ENCODE results near the gene LAMP5.

Gene LAMP5

DNA sequence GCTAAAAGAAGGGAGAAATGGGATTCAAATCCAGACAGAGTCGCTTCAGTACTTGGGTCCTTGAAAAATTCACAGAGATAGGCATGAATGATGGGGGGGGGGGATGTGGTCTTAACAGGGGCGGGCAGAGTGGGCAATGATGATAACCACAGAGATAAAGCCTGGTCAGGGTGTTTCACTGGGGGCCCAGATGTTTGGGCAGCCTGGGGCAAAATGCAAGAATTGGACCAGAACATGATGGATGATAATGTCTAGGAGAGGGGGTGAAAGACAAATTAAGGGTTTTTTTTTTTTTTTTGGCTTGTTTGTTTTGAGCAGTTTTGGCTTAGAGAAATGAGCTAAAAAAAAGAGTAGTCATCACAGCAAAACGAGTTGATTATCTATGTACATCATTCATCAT, 57.4 kb downstream of the LAMP5 start:
- TF ChIP-seq NFRKB (IDR thresholded peaks at IDR 0.05), result no peak
- no peak for TF ChIP-seq FOXM1 (IDR thresholded peaks at IDR 0.05; ENCODE audit: borderline replicate concordance)
- TF ChIP-seq SP1 (IDR thresholded peaks at IDR 0.05), result no peak
- no peak for TF ChIP-seq ARNT (IDR thresholded peaks at IDR 0.05)
- no peak for TF ChIP-seq LEF1 (IDR thresholded peaks at IDR 0.05; ENCODE audit: borderline replicate concordance)
- no peak for TF ChIP-seq TARDBP (IDR thresholded peaks at IDR 0.05)
- no peak for TF ChIP-seq HDGF (IDR thresholded peaks at IDR 0.05; ENCODE audit: borderline replicate concordance)
- TF ChIP-seq ZNF384 (IDR thresholded peaks at IDR 0.05), result no peak
- no peak for TF ChIP-seq L3MBTL2 (conservative IDR thresholded peaks at IDR 0.05)
- no peak for TF ChIP-seq CTBP1 (IDR thresholded peaks at IDR 0.05; ENCODE audit: borderline replicate concordance)
- TF ChIP-seq, protein P1, sequence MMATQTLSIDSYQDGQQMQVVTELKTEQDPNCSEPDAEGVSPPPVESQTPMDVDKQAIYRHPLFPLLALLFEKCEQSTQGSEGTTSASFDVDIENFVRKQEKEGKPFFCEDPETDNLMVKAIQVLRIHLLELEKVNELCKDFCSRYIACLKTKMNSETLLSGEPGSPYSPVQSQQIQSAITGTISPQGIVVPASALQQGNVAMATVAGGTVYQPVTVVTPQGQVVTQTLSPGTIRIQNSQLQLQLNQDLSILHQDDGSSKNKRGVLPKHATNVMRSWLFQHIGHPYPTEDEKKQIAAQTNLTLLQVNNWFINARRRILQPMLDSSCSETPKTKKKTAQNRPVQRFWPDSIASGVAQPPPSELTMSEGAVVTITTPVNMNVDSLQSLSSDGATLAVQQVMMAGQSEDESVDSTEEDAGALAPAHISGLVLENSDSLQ (IDR thresholded peaks at IDR 0.05), result no peak
- TF ChIP-seq ELF4 (IDR thresholded peaks at IDR 0.05), result no peak
- TF ChIP-seq FOXA1 (IDR thresholded peaks at IDR 0.05), result no peak
- TF ChIP-seq FOXK2 (IDR thresholded peaks at IDR 0.05), result no peak
- TF ChIP-seq SUZ12 (IDR thresholded peaks at IDR 0.05), result no peak
- no peak for TF ChIP-seq BHLHE40 (IDR thresholded peaks at IDR 0.05; ENCODE audit: borderline replicate concordance)
- no peak for DNase-seq (ENCODE audit: extremely low spot score)
- ChIA-PET CTCF (no interaction called here), POLR2A (no interaction called here)

DNA sequence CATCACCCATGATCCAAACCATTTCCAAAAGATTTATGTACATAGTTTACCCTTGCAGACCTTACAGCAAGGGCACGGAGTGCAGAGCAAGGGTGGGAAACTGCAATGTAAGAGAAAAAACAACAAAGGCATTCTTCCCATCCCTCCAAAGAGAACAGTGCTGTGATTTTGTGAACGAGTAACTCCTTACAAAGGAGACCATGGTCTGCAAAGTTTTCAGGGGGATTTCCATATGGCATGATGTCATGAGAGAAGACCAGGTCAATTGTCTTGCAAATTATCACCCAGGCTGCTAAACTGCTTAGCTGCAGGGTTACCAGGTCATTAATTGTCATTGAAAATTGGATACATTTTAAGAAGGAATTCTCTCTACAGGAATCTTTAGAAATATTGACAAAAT, 58.3 kb downstream of the LAMP5 start:
- ChIA-PET POLR2A (no interaction called here), CTCF (no interaction called here)

DNA sequence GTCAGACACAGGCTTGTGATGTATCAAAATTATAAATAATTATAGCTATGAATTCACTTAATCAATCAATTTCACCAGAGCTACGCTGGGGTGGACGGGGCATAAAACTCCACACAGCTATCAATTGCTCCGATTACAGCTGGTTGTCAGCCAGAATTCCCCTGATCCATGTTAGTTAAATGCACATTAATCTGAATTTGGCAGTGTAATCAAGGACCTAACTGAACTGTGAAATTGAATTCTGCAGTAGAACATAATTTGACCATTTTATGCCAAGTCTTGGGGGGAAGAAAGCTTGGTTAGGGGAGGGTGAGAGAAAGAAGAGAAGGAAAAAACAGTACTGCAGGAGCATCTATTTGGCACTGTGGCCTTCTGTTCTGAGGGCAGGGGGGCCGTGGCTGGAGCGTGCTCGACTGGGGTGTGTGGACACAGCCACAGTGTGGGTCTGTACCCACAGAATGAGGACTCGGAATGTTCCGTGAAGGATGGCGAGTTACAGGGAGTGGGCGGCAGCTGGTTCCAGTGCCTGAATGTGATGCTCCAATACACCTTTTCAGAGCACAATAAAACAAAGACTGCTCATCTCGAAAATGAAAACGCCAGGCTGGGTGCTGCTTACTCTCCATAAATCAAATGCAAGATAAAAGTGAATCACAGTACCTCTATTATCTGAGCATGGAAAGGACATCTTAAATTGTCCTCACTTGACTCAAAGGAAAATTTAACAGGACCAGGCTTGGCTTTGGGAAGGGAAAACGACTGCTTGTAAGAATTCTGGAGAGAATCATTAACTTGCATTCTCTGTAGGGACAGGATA, 59.2 kb downstream of the LAMP5 start:
- TF ChIP-seq FOXM1 (IDR thresholded peaks at IDR 0.05; ENCODE audit: borderline replicate concordance) (no peak), ELF4 (IDR thresholded peaks at IDR 0.05) (no peak), BHLHE40 (IDR thresholded peaks at IDR 0.05; ENCODE audit: borderline replicate concordance) (no peak), HDGF (IDR thresholded peaks at IDR 0.05; ENCODE audit: borderline replicate concordance) (no peak), ZNF384 (IDR thresholded peaks at IDR 0.05) (no peak), SP1 (IDR thresholded peaks at IDR 0.05) (no peak), CTBP1 (IDR thresholded peaks at IDR 0.05; ENCODE audit: borderline replicate concordance) (no peak), TARDBP (IDR thresholded peaks at IDR 0.05) (no peak), L3MBTL2 (conservative IDR thresholded peaks at IDR 0.05) (no peak), SUZ12 (IDR thresholded peaks at IDR 0.05) (no peak), ARNT (IDR thresholded peaks at IDR 0.05) (no peak), LEF1 (IDR thresholded peaks at IDR 0.05; ENCODE audit: borderline replicate concordance) (no peak), FOXA1 (IDR thresholded peaks at IDR 0.05) (no peak)
- TF ChIP-seq, protein P1 (IDR thresholded peaks at IDR 0.05), result no peak
- POLR2A ChIA-PET, result no interaction called here
- CTCF ChIA-PET, result no interaction called here
- DNase-seq (ENCODE audit: extremely low spot score), result no peak

More for the DNA sequence above, 58.3 kb downstream of the LAMP5 start:
- no peak for DNase-seq (ENCODE audit: extremely low spot score)
- TF ChIP-seq SUZ12 (IDR thresholded peaks at IDR 0.05) (no peak), L3MBTL2 (conservative IDR thresholded peaks at IDR 0.05) (no peak), HDGF (IDR thresholded peaks at IDR 0.05; ENCODE audit: borderline replicate concordance) (no peak), LEF1 (IDR thresholded peaks at IDR 0.05; ENCODE audit: borderline replicate concordance) (no peak), FOXA1 (IDR thresholded peaks at IDR 0.05) (no peak), CTBP1 (IDR thresholded peaks at IDR 0.05; ENCODE audit: borderline replicate concordance) (no peak), TARDBP (IDR thresholded peaks at IDR 0.05) (no peak), FOXK2 (IDR thresholded peaks at IDR 0.05) (no peak), SP1 (IDR thresholded peaks at IDR 0.05) (no peak), ZNF384 (IDR thresholded peaks at IDR 0.05) (no peak), BHLHE40 (IDR thresholded peaks at IDR 0.05; ENCODE audit: borderline replicate concordance) (no peak), NFRKB (IDR thresholded peaks at IDR 0.05) (no peak), ELF4 (IDR thresholded peaks at IDR 0.05) (no peak), FOXM1 (IDR thresholded peaks at IDR 0.05; ENCODE audit: borderline replicate concordance) (no peak), ARNT (IDR thresholded peaks at IDR 0.05) (no peak)
- TF ChIP-seq, protein P1 (IDR thresholded peaks at IDR 0.05), result no peak

DNA sequence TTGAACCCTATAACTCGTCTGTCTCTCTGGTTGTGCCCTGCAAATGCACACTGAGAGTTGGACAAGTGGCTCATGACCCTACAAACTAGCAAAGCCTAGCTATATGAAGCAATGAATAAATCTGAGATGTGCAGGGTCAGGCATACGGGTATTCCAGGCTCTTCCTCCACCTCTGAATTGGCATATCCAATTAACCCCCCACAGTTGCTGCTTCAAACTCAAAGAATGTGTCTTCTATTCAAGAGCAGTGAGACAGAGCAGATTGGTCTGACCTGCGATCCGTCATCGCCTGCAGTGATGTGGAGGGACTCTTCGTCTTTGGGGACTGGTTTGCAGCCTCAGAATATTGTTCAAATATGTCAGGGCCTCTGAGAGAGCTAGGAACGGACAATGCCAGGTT, 59.8 kb downstream of the LAMP5 start:
- ChIA-PET CTCF (no interaction called here), POLR2A (no interaction called here)
- DNase-seq (ENCODE audit: extremely low spot score), result no peak
- TF ChIP-seq NFRKB (IDR thresholded peaks at IDR 0.05), result no peak
- no peak for TF ChIP-seq ARNT (IDR thresholded peaks at IDR 0.05)
- no peak for TF ChIP-seq FOXM1 (IDR thresholded peaks at IDR 0.05; ENCODE audit: borderline replicate concordance)
- TF ChIP-seq SP1 (IDR thresholded peaks at IDR 0.05), result no peak
- TF ChIP-seq, protein P1 (IDR thresholded peaks at IDR 0.05), result no peak
- TF ChIP-seq FOXK2 (IDR thresholded peaks at IDR 0.05), result no peak
- TF ChIP-seq ELF4 (IDR thresholded peaks at IDR 0.05), result no peak
- no peak for TF ChIP-seq ZNF384 (IDR thresholded peaks at IDR 0.05)
- no peak for TF ChIP-seq FOXA1 (IDR thresholded peaks at IDR 0.05)
- no peak for TF ChIP-seq L3MBTL2 (conservative IDR thresholded peaks at IDR 0.05)
- TF ChIP-seq CTBP1 (IDR thresholded peaks at IDR 0.05; ENCODE audit: borderline replicate concordance), result no peak
- TF ChIP-seq SUZ12 (IDR thresholded peaks at IDR 0.05), result no peak
- no peak for TF ChIP-seq LEF1 (IDR thresholded peaks at IDR 0.05; ENCODE audit: borderline replicate concordance)
- TF ChIP-seq TARDBP (IDR thresholded peaks at IDR 0.05), result no peak
- no peak for TF ChIP-seq BHLHE40 (IDR thresholded peaks at IDR 0.05; ENCODE audit: borderline replicate concordance)

DNA sequence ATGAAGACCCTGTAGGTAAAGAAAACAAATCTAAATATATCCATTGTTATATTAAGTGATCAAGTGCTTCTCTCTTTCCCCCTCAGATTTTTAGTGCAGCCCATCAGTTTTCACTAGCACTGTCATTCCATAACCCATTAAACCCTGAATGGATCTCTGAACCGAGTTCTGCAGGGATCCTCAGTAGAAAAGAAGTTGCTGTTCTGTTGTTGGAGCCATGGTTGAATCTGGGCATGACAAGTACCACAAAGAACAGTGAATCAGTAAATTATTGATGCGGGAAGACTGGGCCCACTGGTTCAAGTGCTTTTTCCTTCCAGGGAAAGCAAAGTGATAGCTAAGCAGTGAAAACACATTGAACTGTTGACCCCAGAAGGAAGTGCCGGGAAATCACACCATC, 60.4 kb downstream of the LAMP5 start:
- POLR2A ChIA-PET, result no interaction called here
- no peak for DNase-seq (ENCODE audit: extremely low spot score)
- CTCF ChIA-PET, result no interaction called here

More for the DNA sequence above, 60.4 kb downstream of the LAMP5 start:
- TF ChIP-seq ZNF384 (IDR thresholded peaks at IDR 0.05), result no peak
- TF ChIP-seq BHLHE40 (IDR thresholded peaks at IDR 0.05; ENCODE audit: borderline replicate concordance), result no peak
- no peak for TF ChIP-seq SP1 (IDR thresholded peaks at IDR 0.05)
- TF ChIP-seq TARDBP (IDR thresholded peaks at IDR 0.05), result no peak
- no peak for TF ChIP-seq ARNT (IDR thresholded peaks at IDR 0.05)
- no peak for TF ChIP-seq LEF1 (IDR thresholded peaks at IDR 0.05; ENCODE audit: borderline replicate concordance)
- TF ChIP-seq SUZ12 (IDR thresholded peaks at IDR 0.05), result no peak
- no peak for TF ChIP-seq FOXA1 (IDR thresholded peaks at IDR 0.05)
- no peak for TF ChIP-seq ELF4 (IDR thresholded peaks at IDR 0.05)
- TF ChIP-seq FOXK2 (IDR thresholded peaks at IDR 0.05), result no peak
- TF ChIP-seq CTBP1 (IDR thresholded peaks at IDR 0.05; ENCODE audit: borderline replicate concordance), result no peak

Measured in HEK293T (cell line).